Subcutaneous adipose tissue (tissue), 4 donors: ENCODE data around the gene KANSL1. TPM values are rescaled to one million over a fixed set of nuclear protein-coding genes. Genes with fewer than 3 reads are reported as not detected.

Experiments
- small RNA-seq: library from RNA; depleted of rRNA; stranded (forward); fragments of <200 nt; gene quantifications from one replicate; pipeline ENCODE3, GENCODE V24; 2016
- total RNA-seq, 4 donors: library from RNA; depleted of rRNA; stranded (reverse); fragments of >200 nt; gene quantifications; one replicate each; pipeline ENCODE4 v1.1.0, GENCODE V29; 2016
- TF ChIP-seq, protein P1 (sequence below): fragments of 450-650 bp; IDR thresholded peaks from one replicate; pipeline ENCODE4 v1.5.1; 2016; ENCODE audit warnings: low read depth, mild to moderate bottlenecking, control low read depth, antibody characterized with exemption, moderate library complexity

The KANSL1 gene
- total RNA-seq, 4 donors from 2014 or later, result 71.1 to 128 (median 74.8) TPM

DNA sequence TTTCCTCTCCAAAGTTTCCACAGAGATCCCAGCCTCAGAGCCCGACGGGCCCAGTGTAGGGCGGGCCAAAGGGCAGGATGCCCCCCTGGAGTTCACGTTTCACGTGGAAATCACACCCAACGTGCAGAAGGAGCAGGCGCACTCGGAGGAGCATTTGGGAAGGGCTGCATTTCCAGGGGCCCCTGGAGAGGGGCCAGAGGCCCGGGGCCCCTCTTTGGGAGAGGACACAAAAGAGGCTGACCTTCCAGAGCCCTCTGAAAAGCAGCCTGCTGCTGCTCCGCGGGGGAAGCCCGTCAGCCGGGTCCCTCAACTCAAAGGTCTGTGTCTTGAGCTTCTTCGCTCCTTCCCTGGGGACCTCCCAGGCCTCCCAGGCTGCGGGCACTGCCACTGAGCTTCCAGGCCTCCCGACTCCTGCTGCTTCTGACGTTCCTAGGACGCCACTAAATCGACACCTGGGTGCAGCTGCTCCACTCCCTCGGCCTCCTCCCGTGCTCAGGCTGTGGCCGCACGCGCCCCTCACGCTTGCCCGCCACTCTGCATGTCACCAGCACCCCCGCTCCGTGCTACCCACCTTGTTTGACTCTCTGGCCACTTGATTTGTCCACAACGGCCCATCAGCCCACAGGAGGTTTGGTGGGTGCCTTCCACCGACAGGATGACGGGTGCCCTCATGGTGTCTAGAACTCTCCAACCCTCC lies 209.5 kb downstream of the KANSL1 start:
- TF ChIP-seq, protein P1, sequence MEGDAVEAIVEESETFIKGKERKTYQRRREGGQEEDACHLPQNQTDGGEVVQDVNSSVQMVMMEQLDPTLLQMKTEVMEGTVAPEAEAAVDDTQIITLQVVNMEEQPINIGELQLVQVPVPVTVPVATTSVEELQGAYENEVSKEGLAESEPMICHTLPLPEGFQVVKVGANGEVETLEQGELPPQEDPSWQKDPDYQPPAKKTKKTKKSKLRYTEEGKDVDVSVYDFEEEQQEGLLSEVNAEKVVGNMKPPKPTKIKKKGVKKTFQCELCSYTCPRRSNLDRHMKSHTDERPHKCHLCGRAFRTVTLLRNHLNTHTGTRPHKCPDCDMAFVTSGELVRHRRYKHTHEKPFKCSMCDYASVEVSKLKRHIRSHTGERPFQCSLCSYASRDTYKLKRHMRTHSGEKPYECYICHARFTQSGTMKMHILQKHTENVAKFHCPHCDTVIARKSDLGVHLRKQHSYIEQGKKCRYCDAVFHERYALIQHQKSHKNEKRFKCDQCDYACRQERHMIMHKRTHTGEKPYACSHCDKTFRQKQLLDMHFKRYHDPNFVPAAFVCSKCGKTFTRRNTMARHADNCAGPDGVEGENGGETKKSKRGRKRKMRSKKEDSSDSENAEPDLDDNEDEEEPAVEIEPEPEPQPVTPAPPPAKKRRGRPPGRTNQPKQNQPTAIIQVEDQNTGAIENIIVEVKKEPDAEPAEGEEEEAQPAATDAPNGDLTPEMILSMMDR, result no peak

- TF ChIP-seq, protein P1, result no peak
Observed at GRCh38 chr17:45982791-45983613, 210.2 kb downstream of the KANSL1 start.

- TF ChIP-seq, protein P1, result no peak
Observed at GRCh38 chr17:45981306-45981705, 211.9 kb downstream of the KANSL1 start.

DNA sequence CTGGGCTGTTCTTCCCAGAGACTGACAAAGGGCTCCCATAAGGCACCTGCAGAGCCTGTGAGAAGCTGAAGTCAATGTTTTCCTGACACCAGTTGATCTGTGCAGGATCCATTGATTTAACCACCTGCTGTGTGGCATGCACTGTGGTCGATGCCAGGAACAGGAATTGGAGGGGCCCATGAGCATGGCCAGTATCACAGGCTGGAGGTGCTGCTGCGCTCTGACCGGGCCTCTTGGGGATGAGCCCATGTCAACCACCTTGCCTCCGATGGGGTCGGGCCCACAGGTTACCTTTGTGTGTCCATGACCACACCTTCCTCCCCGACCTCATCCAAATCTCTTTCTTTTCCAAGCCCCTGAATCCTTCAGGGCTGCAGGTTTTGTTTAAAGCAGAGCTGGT lies 212.4 kb downstream of the KANSL1 start:
- TF ChIP-seq, protein P1, result no peak

Small RNA genes within 50 kb of the gene (small RNA-seq; reads per million reads assigned to genes)
- 0.49 reads per million for gene RF00019

Other genes starting within 250 kb of the KANSL1 start
- gene STH, start 194.2 kb downstream of the KANSL1 start, total RNA-seq, result not detected
- gene LRRC37A, start 101.7 kb upstream of the KANSL1 start, total RNA-seq, result 1 to 10 TPM in 2 of 4 donors, under 1 TPM in 2; 0.85 to 3.4 (median 1.7) TPM
- gene ARL17B, start 168.3 kb upstream of the KANSL1 start, total RNA-seq, result 10 to 100 TPM; 11.7 to 21.8 (median 14.1) TPM